Forelimb muscle (tissue), 1 donor: Measurements from ENCODE around the gene PHYHIPL. TPM values are rescaled to one million over a fixed set of nuclear protein-coding genes. Genes with fewer than 3 reads are reported as not detected.

Source experiments
- DNase-seq: peaks from one replicate; pipeline ENCODE4 v3.0.0-alpha.2; 2013; ENCODE audit warnings: low read depth
- polyA plus RNA-seq: library from polyadenylated mRNA; unstranded; fragments of 120-200 nt; gene quantifications from one replicate; pipeline ENCODE4 v1.2.1, GENCODE V29; 2013; ENCODE audit not compliant: insufficient read length

Gene PHYHIPL
- polyA plus RNA-seq = 1.1 TPM

DNA sequence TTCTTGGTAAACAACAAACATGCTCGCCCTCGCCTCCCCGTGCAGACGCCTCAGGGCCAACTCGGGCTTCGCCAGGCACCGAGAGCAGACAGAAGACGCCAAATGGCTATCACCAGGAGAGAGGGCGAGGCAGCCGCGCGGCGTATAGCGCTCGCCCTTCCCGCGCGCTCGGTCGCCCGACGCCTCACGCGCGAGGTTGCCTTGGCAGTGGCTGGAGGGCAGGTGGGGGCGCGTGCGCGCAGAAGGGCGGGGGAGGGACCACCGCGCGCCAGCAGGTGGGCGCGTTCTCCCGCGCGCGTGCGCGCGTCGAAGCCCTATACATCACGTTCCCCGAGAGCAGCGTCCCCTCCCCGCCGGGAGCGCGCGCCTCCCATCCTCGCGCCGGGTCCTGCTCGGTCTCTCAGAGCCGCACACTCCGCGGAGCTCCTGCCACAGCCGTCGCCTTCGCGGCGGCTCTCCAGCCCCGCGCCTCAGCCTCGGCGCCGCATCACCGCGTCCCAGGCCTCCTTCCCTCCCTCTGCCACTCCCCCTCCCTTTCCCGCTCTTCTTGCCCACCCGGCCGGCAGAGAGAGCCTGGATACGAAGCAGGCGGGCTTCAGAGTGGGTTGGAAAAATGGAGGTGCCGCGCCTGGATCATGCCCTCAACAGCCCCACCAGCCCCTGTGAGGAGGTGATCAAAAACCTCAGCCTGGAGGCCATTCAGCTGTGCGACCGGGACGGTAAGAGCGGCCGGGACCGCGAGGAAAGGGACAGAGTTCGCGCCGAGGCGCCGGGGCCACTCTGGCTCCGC is at the start of gene PHYHIPL:
PHYHIPL (plus strand) TSS at position 403 of the 790 bp plus-strand sequence; CDS start at position 614, 211 bp downstream.
- DNase-seq = no peak

DNA sequence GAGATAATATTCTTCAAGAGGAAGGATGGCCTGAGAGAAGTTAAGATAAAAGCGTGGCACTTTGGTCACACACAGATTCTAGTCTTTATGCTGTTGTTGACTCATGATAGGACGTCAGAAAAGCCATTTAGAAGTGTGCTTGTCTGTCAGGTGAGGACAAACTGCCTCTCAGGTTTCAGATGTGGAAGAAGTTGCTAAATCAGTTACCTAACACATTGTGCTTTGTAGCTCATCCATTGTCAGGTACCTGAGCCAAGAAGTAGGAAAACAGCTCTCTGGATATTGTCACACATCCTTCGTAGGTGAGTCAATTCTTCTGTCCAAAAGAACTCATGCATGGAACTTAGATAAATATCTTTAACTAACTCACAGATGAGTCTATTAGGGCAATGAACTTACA is 49.5 kb upstream of the PHYHIPL start:
- no peak for DNase-seq

DNA sequence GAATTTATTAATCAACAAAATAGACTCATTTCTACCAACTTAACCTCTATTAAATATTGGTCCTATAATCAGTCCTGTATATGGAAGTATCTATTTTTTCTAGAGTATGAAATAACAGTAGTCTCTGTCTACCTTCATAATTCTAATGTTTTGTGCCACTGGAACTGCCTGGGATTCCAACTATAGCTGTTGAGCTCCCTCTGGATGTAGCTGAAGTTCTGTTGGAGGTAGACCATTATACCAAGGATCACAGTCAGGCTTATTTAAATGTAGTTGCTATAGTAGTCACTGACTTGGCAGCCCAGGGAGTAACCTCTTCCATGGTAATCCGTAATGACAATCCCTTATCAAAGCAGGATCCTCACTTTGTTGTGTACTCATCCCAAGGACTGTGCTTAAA is 48.5 kb upstream of the PHYHIPL start:
- no peak for DNase-seq

- no peak for DNase-seq
Observed at GRCh38 chr10:59129867-59130266, 46.6 kb upstream of the PHYHIPL start.

GRCh38 chr10:59131666-59132065 is 44.8 kb upstream of the PHYHIPL start:
- DNase-seq = no peak

DNA sequence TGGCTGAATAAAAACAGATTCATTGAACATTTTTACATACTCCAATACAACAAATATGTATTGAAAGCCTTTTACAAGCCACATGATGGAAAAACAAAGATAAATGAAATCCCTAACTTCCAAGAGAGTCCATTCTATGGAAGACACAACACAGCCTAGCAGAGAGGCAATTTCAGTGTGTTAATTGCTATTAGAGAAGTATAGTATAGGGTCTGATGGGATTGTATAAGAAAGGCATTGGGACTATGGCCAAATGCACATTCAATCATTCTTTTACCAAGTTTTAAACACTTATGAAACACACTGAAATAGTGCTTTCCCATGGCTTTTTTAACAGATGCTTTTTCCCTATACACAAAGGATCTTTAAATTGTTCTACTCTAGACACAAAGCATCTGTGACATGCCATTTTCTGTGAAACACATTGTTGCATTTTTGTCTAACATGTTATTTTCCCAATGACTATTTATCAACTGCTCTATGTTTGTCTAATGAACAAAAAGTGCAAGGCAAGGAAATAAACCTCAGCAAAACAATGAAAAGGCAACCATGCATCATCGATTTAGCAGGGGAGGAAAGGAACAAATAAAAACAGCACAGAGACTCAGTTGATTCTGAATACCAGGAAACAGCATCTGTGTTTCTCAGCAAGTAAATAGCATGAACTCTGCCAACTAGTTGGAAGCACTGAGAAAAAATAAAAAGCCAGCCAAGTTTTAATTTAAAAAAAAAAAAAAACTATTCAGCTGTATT is 42.4 kb upstream of the PHYHIPL start:
- DNase-seq = no peak

DNA sequence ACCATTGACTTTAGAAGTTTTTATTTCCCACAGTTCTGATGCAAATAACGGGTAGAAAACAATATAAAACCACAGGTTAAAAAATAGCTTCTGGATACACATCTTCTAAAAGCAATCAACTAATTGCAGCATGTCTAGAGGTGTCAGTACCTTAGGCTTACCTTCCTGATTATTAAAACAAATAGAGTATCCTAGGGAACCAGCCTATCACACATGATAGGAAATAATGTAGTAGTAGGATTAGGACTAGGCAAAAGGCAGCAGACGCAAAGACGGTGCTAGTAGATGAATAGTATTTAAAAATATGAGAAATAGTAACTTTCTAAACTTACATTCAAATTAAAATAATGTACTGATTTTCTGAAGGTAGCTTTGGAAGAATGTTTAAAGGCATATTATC is 41.7 kb upstream of the PHYHIPL start:
- DNase-seq = no peak

DNA sequence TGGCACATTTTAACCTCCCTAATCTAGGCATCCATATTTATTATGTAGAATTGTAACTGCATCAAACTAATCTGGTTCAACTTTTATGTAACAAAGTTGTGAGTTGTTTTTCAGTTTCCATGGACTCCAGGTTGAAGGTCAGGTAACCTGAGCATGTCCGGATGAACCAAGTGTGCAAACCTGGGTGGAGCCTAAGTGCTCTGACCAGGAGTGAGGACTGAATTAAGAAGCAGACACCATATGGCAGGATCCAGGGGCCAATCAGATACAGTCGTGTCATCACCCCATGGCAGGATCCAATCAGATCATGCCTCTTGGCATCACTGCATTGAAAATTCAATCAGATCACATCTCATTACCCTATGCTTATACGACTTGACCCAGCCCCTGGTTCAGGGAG is 41.2 kb upstream of the PHYHIPL start:
- DNase-seq = no peak

GRCh38 chr10:59138052-59138451 is 38.4 kb upstream of the PHYHIPL start:
- no peak for DNase-seq

GRCh38 chr10:59143544-59143943 is 32.9 kb upstream of the PHYHIPL start:
- no peak for DNase-seq

DNA sequence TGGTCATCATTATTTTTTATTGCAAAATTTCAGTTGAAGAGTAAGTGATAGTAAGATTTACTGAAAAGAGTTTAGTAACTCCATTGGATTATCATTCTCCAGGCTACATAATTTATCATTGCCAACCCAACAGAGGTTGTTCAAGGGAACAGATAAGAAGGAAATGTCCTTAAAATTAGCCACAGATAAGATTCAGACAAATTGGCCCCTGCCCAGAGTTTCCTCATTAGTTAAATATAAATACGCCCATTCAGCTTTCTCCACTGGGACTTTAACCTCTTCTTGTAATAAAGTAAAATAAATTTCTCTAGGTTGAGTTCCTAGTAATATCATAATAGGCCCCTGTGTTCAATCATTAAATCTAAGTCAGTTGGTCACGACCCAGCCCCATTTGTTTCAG is 27.7 kb upstream of the PHYHIPL start:
- no peak for DNase-seq

DNA sequence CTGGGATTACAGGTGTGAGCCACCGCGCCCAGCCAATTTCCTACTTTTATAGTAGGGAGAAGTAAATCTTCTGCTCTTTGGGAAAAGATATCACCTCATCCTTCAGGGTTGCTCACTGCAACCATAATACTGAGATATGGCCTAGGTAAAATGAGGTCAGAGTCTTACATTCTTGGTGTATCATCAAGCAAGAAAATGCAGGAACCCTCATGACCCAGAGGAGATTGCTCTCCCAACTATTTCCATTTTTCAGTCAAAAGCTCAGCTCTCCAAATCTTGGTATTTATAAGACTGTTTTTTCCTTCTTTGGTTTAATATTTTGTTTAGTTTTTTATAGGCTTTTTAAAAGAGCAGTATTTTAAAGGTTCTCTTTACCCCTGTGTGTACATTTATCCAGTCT is 20.9 kb upstream of the PHYHIPL start:
- DNase-seq = no peak

GRCh38 chr10:59167512-59167911 is 8.9 kb upstream of the PHYHIPL start:
- no peak for DNase-seq

DNA sequence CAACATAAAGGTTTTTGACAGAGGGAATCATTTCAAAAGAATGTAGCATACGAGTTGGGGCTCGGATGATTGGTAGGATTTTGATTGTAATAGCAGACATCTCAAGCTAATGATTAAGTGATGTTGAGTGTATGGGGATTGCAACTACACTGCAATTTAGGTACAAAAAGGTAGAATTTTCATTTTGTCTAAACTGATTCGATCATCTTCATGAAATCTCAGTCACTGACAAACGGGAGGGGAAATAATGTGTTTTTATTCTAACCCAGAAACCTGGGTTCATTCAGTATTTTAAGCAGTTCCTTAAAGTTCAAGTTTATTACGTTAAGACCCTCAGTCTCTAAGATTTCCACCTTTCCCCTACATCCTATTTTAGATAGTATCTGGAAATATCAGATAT is 3.9 kb upstream of the PHYHIPL start:
- DNase-seq = no peak

- no peak for DNase-seq
Observed at GRCh38 chr10:59173414-59173813, 3.0 kb upstream of the PHYHIPL start.

GRCh38 chr10:59175538-59176240 is 754 bp upstream of the PHYHIPL start:
- no peak for DNase-seq

GRCh38 chr10:59177031-59177797 is 771 bp downstream of the PHYHIPL start:
- peak; percentile 84 for DNase-seq

DNA sequence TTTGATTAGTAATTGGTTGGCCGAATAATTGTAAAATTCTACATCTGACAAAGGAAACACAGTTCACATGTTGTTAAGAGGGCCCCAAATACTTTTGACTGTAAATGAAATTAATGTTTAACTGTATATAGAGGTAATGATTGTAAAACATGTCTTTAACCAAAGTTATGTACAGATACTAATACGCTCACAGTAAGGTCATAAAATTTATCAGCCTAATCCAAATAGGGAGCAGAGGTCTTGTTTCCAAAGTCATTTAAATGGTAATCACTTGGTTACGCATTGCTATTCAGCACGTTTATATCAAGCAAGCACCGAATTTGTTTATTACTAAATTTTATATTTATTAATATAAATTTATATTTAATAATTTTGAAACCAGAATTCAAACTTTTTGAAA is 1.4 kb downstream of the PHYHIPL start:
- DNase-seq = no peak

- DNase-seq = no peak
Observed at GRCh38 chr10:59179068-59179467, 2.6 kb downstream of the PHYHIPL start.

DNA sequence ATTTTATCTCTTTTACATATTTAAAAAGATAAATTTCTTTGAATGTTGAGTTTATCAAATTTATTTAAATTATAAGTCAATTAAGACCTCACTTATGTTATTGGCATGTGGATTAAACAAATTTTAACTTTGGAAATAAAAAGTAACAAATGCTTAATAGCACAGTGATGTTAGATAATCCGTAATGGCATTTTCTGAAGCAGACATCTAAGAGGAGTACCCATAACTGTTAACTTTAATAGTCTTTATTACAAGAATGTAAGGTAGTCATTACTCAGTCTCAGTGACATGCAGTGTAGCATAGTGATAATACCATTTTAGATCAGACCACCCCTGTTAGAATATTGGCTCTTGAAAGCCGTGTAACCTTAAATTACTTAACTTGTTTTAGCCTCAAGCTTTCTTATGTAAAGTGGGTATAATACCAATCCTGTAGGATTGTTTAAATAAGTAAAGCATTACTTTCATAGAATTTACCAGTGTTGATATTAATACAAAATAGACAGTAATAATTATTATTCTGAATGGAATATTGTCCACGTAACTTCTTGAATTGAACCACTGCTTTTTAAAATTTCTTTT is 4.3 kb downstream of the PHYHIPL start:
- no peak for DNase-seq

DNA sequence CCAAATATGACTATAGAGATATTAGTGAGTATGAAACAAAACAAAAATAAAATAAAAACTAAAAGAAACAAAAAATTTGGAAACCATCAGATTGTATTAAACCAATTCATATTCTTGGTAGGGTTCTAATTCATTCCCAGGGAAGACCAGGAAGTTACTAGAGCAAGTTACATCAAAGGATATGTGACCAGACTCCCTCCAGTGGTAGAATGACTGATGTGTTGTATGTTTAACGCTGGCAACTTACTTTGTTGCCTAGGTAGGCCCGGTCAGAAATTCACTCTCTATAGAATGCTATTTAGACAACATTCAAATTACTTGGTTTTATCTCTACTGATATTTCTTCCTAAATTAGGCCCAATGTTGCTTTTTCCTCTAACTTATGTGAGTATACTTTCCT is 5.2 kb downstream of the PHYHIPL start:
- no peak for DNase-seq
